ENCODE data around the gene ZNF565.
"Not testable (repeated sequence)": the region's sequence is repeated elsewhere in the genome, so short reads cannot be mapped to it uniquely, and the experiment has no call there.

ZNF565 gene

GRCh38 chr19:36212895-36213294, 1.6 kb downstream of the ZNF565 start:
- no peak for DNase-seq (ENCODE audit: low read depth in 2 of 2)

- no peak for DNase-seq (ENCODE audit: low read depth in 2 of 2)
Measured at GRCh38 chr19:36210497-36210896, 4.0 kb downstream of the ZNF565 start.

- DNase-seq (ENCODE audit: low read depth in 2 of 2): no peak
Measured at GRCh38 chr19:36209372-36209771, 5.1 kb downstream of the ZNF565 start.

GRCh38 chr19:36207605-36208252, 6.7 kb downstream of the ZNF565 start:
- DNase-seq (ENCODE audit: low read depth in 2 of 2): no peak

GRCh38 chr19:36203293-36203692, 11.2 kb downstream of the ZNF565 start:
- DNase-seq (ENCODE audit: low read depth in 2 of 2): no peak

- no peak for DNase-seq (ENCODE audit: low read depth in 2 of 2)
Measured at GRCh38 chr19:36201684-36202083, 12.8 kb downstream of the ZNF565 start.

- no peak for DNase-seq (ENCODE audit: low read depth in 2 of 2)
Measured at GRCh38 chr19:36198119-36198518, 16.3 kb downstream of the ZNF565 start.

GRCh38 chr19:36196249-36196648, 18.2 kb downstream of the ZNF565 start:
- DNase-seq (ENCODE audit: low read depth in 2 of 2): no peak

- not testable (repeated sequence) for DNase-seq (ENCODE audit: low read depth in 2 of 2)
Measured at GRCh38 chr19:36186722-36187121, 27.7 kb downstream of the ZNF565 start.

- DNase-seq (ENCODE audit: low read depth in 2 of 2): no peak
Measured at GRCh38 chr19:36183245-36183628, 31.2 kb downstream of the ZNF565 start.

- no peak for DNase-seq (ENCODE audit: low read depth in 2 of 2)
Measured at GRCh38 chr19:36182612-36183244, 31.7 kb downstream of the ZNF565 start.

GRCh38 chr19:36179077-36179476, 35.4 kb downstream of the ZNF565 start:
- DNase-seq (ENCODE audit: low read depth in 2 of 2): not testable (repeated sequence)

GRCh38 chr19:36173846-36174245, 40.6 kb downstream of the ZNF565 start:
- not testable (repeated sequence) for DNase-seq (ENCODE audit: low read depth in 2 of 2)

GRCh38 chr19:36172852-36173251, 41.6 kb downstream of the ZNF565 start:
- no peak for DNase-seq (ENCODE audit: low read depth in 2 of 2)

GRCh38 chr19:36169084-36169760, 45.2 kb downstream of the ZNF565 start:
- DNase-seq (ENCODE audit: low read depth in 2 of 2): no peak

- no peak for DNase-seq (ENCODE audit: low read depth in 2 of 2)
Measured at GRCh38 chr19:36163813-36164212, 50.7 kb downstream of the ZNF565 start.

GRCh38 chr19:36160821-36161596, 53.5 kb downstream of the ZNF565 start:
- no peak for DNase-seq (ENCODE audit: low read depth in 2 of 2)

- no peak for DNase-seq (ENCODE audit: low read depth in 2 of 2)
Measured at GRCh38 chr19:36153126-36153525, 61.3 kb downstream of the ZNF565 start.

- no peak for DNase-seq (ENCODE audit: low read depth in 2 of 2)
Measured at GRCh38 chr19:36152352-36153091, 61.9 kb downstream of the ZNF565 start, which contains the start of gene COX7A1. TSS of gene COX7A1 (minus strand) at chr19:36152447. CDS start at chr19:36152407, 40 bp downstream.

GRCh38 chr19:36152019-36152351, 62.5 kb downstream of the ZNF565 start:
- DNase-seq (ENCODE audit: low read depth in 2 of 2): no peak

- no peak for DNase-seq (ENCODE audit: low read depth in 2 of 2)
Measured at GRCh38 chr19:36151144-36152018, 63.1 kb downstream of the ZNF565 start.

Measured in stimulated activated CD8-positive, alpha-beta memory T cell treated with anti-CD3 and anti-CD28 coated beads, Interleukin-2, amount 100 ng/mL, for 1 hour (primary cell).